GM21529 (cell line): ENCODE measurements around the gene SPATA33.
"Not testable (repeated sequence)": the region's sequence is repeated elsewhere in the genome, so short reads cannot be mapped to it uniquely, and the experiment has no call there.

Experiments
- ATAC-seq: cut with Tn5 transposase; IDR thresholded peaks from one replicate; pipeline ENCODE4 v1.9.1; 2021; ENCODE audit not compliant: unreplicated experiment

Gene SPATA33

DNA sequence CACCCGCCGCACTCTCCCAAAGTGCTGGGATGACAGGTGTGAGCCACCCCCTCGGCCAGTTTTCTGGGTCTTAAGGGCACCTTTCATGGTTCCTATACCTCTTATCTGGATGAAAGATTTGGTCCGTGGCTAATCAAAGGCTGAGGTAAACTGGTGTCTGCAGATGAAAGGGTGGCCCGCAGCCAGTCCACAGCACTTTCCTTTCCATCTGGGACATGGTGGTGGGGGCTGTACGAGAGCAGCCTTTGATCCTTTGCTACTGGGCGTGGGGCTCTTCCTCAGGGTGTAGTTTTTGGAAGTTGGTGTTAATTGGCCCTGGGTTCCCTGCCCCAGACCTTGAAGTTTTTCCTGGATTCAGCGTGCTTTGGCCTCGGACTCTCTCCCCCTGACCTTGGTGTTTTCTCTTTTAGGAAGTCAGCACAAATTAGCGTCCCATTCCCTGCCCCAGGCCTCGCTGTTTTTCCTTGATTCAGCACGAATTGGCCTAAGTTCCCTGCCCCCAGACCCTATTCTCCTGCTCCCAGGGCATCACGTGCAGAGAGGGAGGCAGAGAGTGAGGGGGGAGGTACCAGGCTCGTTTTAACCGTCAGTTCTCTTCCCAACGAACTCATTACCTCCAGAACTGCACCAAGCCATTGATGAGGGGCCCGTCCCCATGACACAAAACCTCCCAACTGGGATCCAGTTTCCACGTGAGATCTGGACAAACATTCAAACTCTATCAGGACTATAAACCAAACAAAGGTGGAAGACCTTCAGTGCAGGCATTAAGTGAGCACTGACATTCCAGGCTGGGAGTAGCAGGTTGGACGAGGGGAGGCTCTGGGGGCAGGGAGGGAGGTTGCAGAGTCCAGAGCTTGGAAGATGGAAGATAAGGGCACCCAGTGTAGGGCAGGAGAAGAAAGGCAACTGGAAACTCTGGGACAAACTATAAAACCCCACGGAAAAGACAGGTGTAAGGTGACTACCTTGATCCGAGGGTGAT, 32.6 kb upstream of the SPATA33 start:
- ATAC-seq, result no peak

DNA sequence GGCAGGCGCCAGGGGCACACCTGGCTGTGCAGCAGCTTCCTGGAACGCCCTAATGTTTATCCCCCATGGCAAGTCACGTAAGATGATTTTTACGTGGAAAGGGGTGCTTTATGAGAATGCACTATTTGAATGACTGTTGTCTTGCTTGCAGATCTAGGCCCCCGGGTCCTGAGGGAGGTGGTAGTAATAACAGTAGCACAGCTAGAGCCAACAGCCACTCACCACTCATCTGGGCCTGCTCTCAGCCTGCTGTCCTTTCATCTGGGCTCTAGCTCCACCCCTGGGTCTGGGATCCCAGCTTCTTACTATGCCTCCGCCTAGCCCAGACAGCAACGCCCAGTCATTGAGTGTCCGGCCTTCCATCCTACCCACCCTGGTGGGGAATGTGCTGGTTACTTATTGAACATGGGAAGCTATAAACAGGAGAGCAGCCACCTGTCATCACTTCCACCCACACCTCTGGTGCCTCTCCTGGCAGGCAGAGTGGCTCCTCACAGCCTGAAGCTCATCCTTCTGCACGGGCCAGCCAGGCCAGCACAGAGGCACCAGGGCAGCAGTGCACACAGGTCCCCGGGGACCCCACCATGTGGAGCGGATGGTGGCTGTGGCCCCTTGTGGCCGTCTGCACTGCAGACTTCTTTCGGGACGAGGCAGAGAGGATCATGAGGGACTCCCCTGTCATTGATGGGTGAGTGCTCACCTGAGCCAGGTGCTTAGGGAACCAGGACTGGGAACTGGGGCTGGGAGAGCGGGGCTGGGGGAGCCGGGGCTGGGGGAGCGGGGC, 27.6 kb upstream of the SPATA33 start:
- ATAC-seq, result no peak

DNA sequence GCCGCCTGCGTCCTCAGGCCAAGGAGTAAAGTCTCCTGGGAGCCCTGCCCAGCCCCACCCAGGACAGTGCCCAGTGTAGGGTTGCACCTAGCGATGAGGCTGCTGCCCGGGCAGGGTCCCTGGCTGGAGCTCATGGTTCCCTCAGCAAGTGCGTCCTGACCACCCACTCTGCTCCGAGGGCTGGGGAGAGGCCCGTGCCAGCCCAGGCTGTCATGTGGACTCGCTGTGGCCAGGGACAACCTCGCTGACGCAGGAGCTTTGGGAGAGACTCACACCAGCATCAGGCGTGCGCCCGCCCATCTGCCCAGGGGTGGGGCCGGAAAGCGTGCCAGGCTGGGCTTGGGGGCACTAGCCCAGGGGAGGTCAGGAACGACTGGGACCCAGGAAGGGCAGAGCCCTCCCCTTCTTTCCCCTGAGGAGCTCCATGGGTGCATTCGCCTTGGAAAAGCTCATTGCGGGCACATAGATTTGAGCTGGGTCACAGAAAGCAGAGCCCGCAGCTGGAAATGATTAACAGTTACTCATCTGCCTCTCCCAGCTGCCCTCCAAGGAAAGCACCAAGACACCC, 24.5 kb upstream of the SPATA33 start:
- ATAC-seq, result no peak

DNA sequence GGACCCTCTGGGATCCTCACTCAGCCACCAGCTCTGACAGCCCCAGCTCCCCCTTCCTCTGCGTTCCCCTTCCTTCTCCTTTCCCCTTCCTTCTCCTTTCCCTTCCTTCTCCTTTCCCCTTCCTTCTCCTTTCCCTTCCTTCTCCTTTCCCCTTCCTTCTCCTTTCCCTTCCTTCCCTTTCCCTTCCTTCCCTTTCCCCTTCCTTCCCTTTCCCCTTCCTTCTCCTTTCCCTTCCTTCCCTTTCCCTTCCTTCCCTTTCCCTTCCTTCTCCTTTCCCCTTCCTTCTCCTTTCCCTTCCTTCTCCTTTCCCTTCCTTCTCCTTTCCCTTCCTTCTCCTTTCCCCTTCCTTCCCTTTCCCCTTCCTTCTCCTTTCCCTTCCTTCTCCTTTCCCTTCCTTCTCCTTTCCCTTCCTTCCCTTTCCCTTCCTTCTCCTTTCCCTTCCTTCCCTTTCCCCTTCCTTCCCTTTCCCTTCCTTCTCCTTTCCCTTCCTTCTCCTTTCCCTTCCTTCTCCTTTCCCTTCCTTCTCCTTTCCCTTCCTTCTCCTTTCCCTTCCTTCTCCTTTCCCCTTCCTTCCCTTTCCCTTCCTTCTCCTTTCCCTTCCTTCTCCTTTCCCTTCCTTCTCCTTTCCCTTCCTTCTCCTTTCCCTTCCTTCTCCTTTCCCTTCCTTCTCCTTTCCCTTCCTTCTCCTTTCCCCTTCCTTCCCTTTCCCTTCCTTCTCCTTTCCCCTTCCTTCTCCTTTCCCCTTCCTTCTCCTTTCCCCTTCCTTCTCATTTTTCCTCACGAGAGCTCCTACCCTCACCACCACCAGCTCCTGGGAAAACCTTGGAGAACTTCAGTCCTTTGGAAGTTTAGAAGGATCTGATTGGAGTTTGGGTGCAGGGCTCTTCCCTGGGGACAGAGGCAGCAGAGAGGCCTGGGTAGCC, 22.9 kb upstream of the SPATA33 start:
- not testable (repeated sequence) for ATAC-seq

DNA sequence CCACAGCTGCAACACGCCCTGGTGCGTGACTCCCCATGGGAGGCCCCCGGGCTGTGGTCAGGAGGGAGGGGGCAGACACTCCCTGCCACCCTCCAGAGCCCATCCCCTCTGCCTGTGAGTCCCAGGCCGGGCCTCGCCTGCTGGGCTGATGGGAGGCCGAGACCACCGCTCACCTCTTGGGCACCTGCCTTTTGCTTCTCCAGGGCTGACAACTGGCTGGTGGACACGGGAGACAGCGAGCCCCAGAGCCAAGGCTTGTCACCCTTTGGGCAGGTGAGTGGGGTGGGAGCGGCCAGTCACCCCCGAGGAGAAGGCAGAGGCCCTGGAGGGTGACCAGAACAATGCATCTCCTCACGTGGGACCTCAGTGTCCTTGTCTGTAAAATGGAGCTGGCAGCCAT, 21.0 kb upstream of the SPATA33 start:
- no peak for ATAC-seq

DNA sequence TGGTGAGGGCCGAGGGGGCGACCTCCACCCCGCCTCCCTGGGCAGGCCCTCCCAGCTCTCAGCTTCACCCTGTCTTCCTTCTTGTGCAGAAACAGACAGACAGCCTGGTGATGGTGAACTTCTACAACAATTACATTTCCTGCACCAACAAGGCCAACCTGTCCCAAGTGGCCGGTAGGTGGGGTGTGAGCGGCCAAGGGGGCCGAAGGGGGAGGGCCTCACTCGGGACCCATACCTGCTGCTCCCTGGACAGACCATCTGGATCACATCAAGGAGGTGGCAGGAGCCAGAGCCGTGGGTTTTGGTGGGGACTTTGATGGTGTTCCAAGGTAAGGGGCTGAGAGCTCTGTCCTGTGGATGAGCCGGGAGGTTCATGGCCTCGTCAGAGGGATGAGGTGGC, 20.3 kb upstream of the SPATA33 start:
- no peak for ATAC-seq

DNA sequence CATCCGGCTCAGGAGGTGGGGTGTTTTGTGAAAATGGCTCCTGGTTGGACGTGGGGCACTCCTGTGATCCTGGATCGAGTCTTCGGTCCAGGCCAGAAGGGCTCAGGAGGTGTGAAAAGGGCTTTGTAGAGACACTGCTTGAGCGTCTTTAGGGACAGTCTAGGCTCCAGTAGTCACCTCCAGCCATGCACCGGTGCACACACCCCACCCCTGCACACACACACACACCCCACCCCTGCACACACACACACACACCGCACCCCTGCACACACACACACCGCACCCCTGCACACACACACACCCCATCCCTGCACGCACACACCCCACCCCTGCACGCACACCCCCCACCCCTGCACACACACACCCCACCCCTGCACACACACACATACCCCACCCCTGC, 19.2 kb upstream of the SPATA33 start:
- no peak for ATAC-seq

DNA sequence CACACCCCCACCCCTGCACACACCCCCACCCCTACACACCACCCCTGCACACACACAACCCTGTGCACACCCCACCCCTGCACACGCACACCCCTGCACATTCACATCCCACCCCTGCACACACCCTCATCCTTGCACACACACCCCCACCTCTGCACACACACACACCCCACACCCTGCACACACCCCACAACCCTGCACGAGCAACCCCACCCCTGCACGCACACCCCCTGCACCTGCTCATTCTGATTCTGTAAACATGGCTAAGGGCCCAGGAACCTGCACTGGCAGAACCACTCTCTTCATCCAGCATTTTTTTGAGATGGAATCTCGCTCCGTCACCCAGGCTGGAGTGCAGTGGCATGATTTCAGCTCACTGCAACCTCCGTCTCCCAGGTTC, 18.3 kb upstream of the SPATA33 start:
- ATAC-seq, result no peak

DNA sequence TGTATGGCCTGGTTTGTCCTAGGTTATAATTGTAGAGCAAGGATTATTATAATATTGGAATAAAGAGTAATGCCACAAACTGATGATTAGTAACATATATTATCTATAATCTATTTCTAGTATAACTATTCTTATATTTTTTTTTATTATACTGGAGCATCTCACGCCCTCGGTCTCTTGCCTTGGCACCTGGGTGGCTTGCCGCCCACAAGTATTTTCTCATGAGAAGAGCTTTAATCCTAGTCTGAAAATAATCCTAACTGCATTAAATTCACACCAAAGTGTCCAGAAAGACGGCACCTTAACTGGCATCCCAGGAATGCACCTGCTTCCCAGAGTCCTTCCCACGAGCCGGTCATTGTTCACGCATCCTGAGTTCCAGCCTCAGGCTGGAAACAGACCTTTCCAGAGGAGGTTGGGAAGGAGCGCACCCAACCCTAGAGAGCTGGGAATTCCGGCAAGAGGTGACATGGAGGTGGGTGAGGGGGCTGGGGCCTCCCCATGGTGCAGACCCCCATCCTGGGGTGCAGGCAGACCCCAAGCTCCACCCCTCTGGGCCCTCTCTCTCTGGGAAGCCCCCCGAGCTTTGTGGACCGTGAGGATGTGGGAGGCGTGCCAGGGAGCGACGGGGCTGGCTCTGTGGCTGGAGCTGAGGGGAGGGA, 16.0 kb upstream of the SPATA33 start:
- no peak for ATAC-seq

DNA sequence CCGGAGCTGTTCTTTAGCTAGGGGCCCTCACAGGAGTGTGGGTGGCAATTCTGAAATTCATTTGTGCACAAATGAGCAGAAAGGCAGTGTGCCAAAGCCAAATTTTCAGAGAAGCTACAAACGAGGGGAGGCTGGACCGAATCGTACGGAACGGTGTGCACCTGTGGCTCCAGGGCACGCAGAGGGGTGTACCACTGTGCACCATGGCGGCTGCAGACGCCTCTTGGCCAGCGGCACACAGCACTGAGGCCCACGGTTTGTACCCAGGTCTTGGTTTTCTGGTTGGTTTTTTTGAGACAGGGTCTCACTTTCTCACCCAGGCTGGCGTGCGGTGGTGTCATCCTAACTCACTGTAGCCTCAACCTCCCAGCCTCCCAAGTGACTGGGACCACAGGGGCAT, 15.1 kb upstream of the SPATA33 start:
- no peak for ATAC-seq

DNA sequence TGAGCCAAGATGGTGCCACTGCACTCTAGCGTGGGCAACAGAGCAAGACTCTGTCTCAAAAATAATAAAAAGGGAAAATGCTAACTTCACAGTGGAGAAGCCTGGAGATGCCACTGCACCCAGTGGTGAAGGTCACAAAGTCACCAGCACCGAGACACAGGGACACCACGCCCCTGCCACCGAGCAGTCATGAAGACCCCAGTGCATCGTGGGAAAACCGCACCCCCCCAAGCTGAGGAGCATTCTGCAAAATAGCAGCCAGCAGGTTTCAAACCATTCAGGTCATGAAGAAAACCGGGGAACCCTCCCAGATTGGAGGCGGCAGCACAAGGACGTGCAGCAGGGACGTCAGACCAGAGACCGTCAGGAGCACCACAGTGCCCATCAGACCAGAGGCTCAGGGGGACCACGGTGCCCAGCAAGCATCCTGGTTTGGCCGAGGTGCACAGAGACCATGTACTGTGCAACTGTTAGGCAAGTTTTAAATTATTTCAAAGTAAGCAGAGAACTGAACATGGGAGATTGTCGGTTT, 13.8 kb upstream of the SPATA33 start:
- ATAC-seq, result no peak

DNA sequence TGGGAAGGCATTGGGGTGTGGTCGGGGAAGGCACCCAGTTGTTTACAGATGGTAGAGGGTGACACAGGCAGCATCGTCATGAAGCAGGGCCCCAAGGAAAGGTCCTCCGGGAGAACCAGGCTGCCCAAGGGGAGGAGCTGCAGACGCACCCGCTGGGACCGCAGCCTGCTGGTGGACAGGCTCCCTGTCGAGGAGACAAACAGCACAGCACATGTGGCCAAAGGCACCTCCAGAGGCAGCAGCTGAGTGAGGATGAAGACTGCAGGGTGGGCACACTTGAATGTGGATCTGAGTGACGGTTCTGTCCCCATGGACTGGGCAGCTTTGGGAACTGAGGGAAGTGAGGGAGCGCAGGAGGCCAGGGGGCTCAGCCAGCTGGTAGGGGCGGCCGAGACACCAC, 12.5 kb upstream of the SPATA33 start:
- ATAC-seq, result no peak

DNA sequence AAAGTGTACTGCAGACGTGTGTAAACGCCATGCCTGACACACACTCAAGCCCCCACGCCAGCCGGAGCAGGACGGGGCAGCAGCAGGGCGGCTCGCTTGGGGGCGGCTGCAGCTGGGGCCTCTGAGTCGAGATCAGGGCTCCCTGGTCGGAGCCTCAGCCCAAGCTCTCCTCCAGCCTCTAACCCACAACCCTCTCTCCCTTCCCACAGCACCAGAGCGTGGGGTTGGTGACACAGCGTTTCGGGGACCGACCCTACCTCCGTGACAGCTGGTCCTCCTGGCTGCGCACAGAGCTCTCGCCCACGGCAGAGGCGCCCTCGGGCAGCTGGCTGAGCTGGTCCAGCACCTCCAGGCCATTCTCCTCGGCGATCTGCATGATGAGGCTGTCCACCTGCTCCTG, 11.4 kb upstream of the SPATA33 start:
- ATAC-seq, result no peak

DNA sequence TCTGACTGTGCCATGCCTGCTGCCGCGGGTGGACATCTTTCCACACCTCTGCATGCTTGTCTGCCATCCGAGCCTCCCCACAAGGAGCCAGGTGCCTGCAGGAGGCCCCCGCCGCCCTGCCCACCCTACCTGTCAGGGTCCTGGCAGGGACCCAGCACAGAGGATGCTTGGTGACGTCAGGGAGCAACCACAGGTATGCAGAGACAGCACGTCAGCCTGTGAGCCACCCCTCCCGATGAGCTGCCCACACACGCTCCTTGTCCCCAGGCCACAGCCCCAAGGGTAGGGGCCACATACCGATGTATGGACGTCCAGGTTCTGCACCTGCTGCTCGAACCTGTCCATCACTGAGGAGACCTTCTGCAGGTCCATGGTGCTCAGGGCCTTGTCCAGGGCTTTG, 10.7 kb upstream of the SPATA33 start:
- no peak for ATAC-seq

DNA sequence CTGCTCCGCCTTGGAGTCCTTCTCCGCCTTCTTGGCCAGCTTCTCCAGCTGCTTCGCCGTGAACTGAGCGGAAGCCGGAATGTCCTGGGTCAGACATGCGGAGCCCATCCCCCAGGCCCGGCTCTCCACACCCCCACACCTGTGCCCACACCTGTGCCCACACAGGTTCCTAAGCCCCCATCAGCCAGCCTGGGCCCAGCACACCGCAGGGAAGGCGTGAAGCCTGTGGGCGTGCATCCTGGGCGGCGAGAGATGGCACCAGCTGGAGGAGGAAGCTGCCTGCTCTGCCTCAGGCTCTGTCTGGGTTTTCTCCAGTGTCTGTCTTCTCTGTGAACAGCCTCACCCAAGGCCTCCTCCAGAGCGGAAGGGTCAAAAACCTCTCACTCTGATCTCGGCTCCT, 6.1 kb upstream of the SPATA33 start:
- ATAC-seq, result no peak

DNA sequence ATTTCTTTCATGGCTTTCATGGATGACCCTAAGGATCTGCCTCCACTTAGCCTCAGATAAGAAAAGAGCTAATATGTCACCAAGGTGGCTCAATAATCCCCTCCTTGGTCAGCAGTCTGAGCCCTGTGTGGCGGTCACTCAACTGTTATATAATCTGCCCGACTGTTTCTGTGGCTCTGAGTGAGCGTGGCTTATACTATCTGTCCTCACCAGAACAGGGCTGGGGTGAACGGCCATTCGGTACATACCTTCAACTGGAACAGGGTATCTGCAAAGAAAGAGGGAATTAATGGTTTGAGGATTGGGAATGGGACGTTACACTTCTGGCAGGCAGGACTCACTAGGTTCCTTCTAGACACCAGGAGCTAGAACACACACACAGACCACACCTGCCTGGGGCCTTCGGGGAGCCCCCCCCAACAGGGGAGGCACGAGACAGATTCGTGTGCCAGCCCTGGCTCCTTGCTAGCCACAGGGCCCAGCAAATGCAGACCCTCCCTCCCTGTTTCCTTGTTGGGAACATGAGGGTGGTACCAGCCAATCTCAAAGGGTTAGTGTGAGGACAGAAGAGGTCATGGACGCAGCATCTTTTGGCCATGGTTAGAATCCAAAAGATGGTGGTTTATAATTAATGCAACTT, 3.9 kb upstream of the SPATA33 start:
- no peak for ATAC-seq

DNA sequence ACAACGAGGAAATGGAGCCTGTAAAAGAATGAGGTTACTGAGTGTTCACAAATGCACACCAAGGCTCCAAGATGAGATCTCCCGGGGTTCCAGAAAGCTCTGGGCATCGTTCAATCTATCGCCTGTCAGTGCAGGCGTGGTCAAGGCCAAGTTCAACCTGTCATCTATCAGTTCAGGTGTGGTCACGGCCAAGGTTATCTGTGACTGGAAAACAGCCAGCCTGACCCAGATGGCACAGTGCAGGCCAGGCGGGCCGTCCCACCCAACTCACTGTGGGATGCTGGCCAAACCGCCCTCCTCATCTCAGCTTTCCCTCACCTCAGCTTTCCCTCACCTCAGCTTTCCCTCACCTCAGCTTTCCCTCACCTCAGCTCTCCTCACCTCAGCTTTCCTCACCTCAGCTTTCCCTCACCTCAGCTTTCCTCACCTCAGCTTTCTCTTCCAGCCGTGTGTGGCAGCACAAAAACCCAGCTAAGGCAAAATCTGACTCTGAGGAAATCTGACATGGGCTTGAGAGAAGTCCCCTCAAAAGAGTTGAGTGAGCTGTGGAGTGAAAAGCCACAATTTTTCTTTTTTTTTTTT, 2.5 kb upstream of the SPATA33 start:
- ATAC-seq, result no peak

DNA sequence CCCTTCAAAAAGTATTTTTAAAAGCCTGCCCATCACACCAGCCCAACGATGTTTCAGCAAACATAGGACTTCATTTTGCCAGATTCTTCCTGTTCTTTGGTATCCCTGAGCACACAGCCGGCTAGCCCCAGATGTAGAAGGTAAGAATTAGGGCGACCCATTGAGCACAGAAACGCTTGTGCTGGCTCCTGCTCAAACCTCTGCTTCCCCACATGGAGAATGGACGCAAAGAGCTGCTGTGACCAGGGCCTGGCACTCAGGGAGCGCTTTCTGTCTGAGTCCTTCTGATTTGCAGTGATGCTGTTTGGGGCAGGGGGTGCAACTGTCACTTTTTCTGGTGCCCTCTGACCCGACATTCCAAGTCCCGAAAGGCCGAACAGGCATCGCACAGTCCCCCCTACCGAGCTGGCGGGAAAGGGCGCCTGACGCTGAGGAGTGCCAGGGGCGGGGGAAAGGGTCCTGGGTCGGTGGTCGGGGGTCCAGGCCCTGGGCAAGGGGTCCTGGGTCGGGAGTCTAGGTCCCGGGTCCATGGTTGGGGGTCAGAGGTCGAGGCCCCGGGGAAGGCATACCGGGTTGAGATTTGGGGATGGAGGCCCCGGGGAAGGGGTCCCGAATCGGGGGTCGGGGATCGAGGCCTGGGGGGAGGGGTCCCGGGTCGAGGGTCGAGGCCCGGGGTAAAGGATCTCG, 1.1 kb upstream of the SPATA33 start:
- no peak for ATAC-seq
